ENCODE results near the gene TFPI.

Gene TFPI

DNA sequence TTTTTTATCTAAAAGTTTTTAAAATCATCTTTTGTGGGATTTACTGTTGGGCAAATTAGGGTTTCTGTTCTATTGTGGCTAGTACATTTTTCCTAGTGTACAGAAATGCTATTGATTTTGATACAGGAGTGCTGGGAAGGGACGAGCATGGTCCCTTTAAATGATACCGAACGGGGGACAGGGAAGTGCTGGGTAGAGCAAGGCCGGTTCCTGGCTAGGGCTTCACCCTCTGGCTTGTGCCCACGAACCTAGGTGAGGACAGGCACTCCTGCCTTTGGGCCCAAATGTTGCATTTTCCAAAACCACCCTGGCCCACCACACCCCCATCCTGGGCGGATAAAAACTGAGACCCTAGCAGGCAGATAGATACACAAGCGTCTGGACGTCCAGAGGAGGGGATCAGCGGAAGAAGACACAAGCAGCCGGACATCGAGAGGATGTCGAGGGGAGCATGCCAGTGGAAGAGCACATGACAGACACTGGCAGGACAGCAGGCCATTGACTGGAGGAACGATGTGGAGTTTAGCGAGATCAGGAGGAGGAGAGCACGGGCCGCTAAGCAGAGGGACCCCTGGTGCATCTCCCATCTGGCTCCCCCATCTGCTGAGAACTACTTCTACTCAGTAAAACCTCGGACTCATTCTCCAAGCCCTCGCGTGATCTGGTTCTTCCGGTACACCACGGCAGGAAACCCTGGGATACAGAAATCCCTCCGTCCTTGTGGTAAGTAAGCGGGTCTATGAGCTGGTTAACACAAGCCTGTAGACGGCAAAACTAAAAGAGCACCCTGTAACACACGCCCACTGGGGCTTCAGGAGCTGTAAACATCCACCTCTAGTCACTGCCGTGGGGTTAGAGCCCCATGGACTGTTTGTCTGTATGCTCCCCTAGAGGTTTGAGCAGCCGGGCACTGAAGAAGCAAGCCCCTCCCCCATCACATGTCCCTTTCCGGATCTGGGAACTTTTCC is 92.7 kb downstream of the TFPI start:
- no peak for DNase-seq

DNA sequence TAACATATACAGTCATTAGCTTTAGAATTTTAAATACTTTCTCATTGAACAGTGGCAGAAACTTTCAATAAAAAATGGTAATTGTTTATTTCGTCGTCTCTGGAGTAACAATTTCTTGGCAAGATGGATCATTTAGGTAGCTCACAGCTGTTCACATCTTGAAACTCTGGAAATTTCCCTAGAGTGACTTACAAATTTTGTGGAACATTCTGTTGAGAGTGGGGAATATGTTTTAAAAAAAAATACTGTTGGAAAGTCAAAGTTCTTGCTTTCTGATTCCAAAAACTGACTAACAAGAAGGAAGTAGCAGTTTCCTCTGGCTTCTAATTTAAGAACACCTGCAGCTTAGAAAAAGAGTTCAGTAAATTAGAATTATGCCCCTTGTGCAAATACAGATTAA is 95.0 kb downstream of the TFPI start:
- no peak for DNase-seq

DNA sequence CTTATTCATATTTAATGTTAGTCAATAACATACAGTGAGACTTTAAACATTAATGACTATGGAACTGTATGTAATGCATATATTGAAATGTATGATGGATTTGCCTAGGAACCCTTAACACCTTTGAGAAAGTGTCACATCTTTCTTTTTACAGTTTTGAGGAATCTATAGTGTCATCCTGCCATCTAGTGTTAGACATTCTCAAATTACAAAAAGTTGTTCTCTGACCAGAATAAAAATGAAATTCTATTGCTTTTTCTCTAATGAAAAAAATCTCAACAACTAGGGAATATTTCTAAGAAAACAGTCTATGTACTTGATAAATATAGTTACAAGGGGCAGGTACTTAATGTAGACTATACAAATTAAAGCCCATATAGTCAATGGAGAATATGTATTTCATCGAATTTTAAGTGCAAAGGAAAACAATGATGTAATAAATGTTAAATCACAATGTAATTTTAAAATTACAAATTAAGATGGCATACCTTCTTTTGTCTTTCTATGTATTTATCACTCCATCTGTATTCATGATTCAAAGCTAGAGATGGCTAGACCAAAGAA is 101.1 kb downstream of the TFPI start:
- DNase-seq: peak; percentile 1

DNA sequence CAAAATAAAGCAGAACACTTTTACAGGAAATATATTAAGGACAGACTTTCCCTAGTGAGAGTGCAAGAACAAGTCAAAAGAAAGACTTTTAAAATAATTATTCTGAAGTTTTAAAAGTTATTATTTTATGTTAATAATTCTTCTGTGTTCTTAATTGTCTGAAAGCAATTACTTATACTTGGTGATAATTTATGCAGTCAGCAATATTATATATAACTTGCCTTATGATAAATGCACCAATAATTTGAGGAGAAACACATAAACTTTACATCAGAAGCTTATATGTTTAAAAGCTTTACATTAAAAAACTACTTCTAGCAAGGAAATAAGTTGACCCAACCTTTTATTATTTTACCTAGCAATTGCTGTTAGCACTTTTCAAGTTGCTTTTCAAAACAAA is 102.7 kb downstream of the TFPI start:
- DNase-seq: no peak

DNA sequence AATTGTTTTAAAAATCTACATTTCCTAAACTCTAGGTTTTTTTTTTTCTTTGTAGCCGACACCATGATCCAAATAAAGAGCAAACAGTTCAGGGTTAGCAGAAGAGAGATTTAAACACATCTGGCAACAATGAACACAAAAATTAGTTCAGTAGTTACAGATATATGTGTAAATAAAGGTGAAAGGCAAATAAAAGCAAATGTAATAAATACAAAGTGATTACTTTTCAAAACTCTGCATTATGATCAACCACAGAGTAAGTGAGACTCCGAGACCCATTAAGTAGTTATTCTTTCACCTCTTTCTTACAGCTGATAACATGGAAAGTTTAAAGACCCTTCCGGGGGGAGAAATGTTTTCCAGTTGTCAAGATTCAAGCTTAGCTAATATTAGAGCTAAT is 106.9 kb downstream of the TFPI start:
- DNase-seq: no peak

DNA sequence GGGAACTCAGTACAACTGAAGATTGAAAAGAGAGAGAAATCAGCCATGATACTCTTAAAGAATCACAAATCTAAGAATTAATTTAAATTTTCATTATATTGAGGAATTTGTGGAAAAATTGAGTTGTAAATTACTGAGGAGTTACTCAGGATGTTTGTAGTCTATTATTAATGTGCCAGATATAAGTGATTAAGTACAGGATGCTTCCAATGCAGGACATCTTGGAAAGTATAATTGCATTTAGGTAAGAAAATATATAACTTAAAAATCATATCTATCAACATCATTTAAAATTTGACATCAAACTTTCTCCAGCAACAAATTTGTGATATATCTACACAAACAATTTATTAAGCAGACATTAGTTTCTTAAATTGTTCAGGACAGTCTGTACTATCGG is 107.5 kb downstream of the TFPI start:
- no peak for DNase-seq

DNA sequence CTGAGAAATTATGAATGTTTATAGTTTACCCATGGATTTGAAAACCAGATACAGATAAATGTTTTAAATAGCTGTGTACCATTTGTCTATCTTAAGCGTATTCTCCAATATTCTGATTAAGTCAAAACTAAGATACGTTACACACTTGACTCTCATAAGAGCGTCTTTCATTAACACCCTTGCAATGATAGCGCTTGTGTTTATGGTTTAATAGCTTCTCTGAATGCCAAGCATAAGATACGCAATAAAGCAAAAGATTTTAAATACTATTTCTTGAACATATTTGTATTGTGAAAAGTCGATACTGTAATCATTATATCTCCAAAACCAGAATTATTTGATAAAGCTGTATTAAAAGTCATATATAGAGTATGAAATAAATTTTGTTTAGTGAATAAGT is 109.2 kb downstream of the TFPI start:
- DNase-seq: no peak

DNA sequence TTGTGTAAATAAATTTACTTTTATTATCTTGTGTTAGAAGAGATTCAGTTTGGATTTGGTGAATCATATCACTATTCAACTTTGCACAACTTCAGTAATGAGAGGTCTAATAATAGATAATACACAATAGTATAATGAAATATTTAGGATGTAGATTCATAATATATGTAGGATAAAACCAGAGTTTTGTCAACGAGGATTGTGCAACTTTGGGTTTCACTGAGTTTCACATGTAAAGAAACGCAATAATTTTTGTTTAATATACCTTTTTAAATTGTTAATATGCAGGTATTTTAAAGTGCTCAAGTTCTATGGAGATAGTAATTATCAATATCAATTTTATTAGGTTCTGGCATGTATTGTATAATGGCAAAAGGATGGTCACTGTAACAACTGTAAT is 111.5 kb downstream of the TFPI start:
- no peak for DNase-seq

DNA sequence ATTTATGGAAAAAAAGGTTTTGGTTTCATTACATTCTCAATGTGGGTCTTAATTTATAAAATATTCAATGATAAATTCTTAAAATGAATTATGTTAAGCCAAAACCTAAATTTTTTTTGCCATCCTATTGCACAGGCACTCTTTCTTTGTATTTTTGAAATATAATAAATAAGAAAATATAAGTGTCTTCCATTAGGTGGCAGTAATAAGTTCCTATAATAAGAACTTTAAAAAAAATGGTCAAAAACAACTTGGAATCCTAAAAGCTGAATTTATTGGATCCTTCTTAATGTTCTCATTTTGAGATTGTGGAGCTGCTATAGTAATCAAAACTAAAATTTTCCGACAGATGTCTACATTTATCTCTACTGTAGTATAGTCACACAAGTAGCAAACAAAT is 111.9 kb downstream of the TFPI start:
- DNase-seq: no peak

DNA sequence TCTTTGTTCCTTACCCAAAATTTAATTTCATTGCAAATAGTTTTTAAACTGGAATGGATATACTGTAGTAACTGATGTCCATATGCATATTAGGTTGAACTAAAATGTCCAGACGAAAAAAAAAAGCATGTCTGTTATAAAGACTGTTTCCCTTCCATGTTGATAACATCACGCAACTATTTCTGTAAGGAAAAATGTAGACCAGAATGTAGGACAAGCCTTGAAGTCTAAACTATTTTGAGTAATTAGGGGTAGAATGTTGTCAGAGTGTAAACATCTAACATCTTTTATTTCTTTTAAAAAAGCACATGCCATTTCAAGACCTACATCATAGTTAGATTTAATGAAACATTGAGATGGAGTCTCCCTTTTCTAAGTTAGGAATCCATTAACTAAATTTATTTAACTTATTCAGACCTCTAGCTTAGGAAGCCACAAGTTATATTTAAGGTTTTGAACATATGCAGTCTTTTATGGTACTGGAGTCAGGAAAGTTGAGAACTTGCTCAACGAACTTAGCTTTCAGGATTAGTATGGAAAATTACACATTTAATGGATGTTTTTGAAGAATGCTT is 114.0 kb downstream of the TFPI start:
- no peak for DNase-seq

DNA sequence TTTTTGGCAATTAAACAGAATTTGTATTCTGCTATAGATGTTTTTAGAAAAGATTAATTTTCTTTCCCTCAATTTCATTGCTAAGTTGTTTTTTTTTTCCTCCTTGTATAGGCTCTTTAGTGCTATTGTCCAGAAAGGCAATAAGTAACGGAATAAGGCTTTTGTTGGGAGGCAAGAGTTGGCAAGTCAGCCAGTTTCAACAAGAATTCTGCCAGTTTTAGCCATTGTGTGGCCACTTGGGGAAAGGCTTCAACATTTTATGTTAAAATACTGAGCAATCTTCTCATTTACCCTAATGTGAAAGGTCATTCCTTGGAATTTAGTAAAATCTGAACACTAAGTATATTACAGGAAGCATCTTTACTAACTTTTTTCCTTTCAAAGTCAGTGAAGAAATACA is 115.8 kb downstream of the TFPI start:
- DNase-seq: no peak

DNA sequence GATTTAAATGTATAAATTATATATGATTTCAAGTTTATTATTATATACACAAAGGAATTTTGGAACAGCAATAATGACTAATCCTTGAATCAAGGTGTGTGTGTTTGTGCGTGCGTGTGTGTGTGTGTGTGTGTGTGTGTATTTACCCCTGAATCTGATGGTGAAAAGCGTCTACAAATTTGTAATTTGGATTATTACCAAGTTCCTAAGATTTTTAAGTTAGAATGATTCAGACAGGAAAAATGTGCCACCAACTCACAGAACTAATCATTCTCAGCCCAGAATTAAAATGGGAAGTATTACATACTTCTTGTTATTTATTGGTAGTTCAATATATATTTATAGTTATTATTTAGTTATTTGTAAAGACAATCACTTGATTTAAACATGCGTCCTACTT is 118.5 kb downstream of the TFPI start:
- DNase-seq: no peak

DNA sequence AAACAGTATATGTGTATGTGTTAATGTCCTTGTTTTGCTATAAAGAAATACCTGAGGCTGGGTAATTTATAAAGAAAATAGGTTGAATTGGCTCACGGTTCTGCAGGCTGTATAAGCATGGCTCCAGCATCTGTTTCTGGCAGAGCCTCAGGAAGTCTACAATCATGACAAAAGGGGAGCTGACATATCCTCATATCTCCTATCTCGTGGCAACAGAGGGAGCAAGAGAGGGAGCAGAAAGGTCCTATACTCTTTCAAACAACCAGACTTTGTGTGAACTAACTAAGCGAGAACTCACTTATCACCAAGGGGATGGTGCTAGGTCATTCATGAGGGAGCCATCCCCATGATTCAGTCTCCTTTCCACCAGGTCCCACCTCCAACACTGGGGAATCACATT is 119.2 kb downstream of the TFPI start:
- no peak for DNase-seq

DNA sequence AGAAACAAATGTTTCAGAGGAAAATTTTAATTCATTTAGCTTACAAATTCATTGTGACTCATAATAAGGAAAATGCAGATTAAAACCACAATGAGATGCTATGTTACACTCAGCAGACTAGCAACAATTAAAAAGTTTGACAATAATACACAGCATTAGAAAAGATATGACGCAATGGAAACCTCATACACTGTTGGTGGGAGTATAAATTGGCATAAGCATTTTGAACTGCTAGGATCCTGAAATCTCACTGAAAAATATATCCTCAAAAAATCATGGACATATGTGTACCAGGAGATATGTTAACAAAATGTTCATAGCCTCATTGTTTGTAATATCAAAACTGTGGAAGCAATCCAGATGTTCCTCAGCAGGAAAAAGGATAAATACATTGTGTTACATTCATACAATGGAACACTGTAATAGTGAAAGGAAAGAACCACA is 119.9 kb downstream of the TFPI start:
- no peak for DNase-seq

DNA sequence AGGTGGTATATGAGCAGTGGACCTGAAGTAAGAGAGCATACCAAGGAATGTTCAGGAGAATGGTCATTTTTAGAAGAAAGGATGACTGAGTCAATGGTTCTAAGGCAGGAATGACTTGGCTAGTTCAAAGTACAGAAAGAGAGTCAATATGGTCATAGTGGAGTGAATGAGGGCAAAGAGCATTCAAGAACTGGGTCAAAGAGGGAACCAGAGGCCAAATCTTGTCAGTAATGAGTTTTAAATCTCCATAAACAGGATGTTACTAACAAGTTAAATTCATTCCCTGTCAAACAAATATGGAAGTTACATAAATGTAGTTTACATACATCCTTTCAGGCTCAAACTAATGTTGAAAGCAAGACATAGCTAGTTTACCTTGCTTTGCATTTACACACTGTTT is 122.3 kb downstream of the TFPI start:
- DNase-seq: no peak

DNA sequence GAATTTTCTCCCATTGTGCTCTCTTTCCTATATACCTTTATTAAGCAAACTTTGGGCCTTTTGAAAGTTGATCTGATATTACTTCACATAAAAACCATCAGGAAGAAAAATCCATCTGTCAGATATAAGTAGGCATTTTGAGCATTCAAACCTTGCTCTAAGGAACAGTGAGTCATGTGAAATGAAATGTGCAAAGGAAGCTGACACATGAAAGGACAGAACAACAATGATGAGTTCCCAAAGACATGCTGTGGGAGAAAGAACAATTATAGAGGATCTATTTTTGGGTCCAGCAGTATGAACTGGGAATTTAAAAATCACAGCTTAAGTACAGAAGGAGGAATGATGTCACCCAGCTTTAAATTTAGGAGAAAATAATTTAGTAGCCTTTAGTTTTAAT is 124.2 kb downstream of the TFPI start:
- DNase-seq: no peak

DNA sequence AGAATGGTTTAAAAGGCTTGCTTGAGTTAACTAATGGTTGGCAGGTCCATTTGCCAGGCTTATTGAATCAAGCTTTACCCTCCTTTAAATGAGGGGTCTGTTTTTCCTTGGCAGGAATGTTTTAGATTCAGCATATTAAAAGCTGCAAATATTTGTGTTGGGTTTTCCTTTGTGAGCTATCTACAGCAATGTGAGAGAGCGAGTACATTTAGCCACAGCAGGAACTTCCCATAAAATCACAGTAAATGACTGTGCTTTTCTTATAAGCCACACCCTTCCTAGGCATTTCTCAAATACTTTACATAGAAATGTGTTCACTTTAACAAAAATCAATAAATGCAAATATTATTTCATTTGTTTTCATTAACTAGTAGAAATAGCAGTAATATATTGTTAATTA is 130.1 kb downstream of the TFPI start:
- DNase-seq: no peak

DNA sequence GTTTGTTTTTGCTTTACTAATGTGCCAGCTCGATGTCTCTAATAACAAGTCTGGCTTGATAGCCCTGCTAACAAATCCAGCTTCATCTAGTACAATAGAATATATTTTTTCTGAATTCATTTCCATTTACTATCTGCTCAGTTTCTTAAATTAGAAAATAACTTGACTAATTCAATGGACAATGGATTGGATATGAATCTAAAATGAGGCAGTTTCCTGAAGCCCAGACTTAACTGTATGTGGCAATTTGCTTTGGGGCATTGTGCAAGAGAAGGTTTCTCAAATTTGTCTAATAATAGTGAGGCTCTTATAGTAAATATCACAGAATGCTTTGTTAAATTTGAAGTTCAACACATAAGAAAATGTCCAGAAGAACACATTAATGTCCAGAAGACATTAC is 132.0 kb downstream of the TFPI start:
- no peak for DNase-seq

DNA sequence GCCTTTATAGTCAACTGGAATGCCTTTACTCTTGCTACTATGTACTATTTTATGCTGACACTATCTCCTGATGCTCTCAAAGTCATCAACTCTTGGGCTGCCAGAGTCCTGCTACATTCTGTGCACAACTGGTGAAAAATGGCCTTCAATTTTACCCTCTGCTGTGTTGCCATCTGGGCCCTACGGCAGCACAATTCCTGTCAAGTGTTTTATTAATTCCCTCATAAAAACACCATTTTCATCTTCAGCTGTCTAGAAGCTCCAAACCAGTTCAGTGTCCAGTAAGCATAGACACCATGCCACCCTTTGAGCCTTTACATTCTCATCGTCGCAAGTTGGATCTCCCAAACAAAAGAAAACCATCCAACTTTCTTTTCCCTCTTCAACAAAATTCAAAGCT is 132.7 kb downstream of the TFPI start:
- no peak for DNase-seq

DNA sequence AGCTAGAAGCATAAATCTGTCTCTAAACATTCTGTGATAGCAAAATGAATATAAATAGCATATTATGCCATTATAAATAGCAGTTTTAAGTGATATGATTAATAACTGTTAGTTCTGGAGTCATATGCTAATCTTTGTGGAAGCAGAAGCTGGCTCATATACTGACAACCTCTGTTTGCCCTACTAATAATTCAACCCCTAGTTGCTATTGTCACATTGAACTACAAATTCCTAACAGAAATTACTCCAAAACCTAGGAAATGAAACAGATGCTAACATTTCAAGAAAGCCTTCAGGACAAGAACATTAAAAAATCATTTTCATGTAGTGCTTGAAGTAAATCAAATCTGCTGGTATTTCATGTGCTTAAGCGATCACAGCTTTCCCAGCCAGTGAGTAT is 134.4 kb downstream of the TFPI start:
- no peak for DNase-seq

DNA sequence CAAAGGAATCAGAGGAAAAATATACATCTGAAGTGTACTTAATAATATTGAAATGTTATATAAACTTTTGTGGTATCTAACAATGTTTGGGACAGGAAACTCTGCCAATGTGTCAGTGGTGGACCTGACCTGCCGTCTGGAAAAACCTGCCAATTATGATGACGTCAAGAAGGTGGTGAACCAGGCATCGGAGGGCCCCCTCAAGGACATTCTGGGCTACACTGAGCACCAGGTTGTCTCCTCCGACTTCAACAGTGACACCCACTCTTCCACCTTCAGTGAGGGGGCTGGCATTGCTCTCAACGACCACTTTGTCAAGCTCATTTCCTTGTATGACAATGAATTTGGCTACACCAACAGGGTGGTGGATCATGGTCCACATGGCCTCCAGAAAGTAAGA is 138.8 kb downstream of the TFPI start:
- no peak for DNase-seq
